ENCODE results near the gene SMIM9.

SMIM9 gene

DNA sequence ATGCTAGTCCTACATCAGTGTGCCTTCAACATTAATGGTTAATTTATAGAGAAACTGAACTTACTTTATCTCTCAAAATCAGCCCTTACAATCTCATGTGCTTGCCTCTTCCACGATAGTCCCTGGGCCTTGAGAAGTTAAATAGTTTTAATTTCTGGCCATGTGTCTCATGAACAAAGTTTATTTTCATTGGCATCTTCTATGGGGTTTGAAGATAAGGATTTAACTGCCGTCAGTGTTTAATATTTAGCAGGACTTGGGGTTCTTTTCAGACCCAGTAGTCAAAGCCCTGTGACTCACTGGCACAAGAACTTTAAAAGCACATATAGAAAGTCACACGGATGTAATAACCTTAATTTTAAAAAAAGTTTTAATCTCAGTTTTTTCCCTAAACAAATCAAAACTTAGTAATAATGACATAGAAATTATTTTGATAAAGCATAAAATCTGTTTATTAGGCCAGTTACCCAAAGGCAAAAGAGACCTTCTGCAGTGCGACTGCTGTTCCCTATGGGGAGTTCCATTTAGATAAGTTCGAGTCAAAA, 19.1 kb downstream of the SMIM9 start:
- no peak for DNase-seq (ENCODE audit: low spot score)

DNA sequence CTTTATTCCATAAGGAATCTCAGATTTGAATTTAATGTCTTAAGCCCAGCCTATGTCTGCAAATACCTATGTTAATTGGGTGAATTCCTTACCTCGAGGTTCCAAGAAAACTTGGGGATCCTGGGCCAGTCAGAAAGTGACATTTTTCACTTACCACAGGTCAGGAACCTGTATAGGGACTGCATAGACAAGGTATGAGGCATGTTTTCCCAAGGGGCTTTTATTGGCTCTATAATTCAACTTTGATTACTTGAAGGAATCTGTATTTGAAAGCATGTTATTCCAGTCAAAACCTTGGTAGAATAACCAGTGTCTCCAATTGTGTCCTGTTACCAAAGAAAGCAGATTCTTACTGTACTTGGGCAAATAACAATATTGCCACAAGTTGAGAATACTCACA, 20.7 kb downstream of the SMIM9 start:
- DNase-seq (ENCODE audit: low spot score): no peak

DNA sequence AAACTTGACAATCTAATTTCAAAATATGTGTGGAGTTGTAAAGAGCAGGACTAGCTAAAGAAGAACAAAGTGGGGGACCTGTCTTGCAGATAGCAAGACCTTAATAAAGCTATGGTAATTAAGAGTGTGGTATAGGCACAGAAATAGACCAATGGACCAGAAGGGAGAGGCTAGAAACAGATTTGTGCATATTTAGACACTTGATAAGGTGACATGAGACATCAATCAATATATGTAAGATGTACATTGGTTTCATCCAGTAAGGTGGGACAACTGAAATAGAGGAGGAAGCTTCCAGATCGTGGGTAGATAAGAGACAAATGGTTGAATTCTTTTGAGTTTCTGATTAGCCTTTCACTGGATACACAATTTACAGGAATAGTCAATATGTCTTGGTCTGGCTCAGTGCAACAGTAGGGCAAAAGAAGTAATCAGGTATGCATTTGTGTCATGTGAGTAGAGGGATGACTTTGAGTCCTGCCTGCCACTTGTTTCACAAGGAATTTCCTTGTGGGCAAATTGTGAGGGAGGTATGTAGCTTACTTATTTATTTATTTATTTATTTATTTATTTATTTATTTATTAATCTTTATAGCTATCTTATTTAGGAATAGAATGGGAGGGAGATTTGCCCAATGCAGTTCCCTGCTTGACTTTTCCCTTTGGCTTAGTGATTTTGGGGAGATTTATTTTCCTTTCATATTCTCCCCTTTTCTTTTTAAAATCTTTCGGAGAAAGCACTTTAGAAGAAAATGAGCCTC, 21.9 kb downstream of the SMIM9 start:
- DNase-seq (ENCODE audit: low spot score): no peak

GRCh38 chrX:154809939-154810665, 24.4 kb downstream of the SMIM9 start:
- no peak for DNase-seq (ENCODE audit: low spot score)

DNA sequence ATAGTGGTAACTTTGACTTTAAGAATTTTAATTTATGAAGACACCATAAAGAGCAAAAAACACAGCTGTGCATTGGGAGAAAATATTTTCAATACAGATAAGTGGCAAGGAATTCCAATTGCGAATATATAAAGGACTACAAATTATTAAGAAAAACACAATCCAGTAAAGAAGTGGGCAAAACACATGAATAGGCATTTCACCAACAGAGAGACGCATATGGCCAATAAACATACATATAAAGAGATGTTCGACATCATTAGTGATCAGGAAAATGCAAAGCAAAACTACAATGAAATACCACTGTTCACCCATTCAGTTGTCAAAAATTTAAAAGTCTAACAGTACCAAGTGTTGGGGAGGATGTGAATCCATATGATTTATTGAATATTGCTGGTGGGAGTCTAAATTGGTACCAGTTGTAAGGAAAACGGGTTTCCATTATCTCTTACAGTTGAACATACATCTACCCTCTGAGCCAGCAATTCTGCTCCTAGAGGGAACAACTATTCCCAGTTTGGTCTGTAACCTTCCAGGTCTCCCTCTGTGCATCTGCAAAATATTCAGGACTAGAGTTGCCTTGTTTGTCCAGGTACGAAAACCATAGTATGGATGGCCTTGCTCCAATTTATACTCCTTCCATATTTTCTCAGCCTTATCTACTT, 27.5 kb downstream of the SMIM9 start:
- DNase-seq (ENCODE audit: low spot score): no peak

- no peak for DNase-seq (ENCODE audit: low spot score)
These were observed 28.8 kb downstream of the SMIM9 start for GRCh38 chrX:154805696-154806091.

GRCh38 chrX:154804957-154805695, 29.3 kb downstream of the SMIM9 start, which contains the start of gene MPP1:
Gene MPP1 (minus strand): TSS chrX:154805485. CDS start chrX:154805373, 112 bp downstream.
- DNase-seq (ENCODE audit: low spot score): peak; percentile 71

DNA sequence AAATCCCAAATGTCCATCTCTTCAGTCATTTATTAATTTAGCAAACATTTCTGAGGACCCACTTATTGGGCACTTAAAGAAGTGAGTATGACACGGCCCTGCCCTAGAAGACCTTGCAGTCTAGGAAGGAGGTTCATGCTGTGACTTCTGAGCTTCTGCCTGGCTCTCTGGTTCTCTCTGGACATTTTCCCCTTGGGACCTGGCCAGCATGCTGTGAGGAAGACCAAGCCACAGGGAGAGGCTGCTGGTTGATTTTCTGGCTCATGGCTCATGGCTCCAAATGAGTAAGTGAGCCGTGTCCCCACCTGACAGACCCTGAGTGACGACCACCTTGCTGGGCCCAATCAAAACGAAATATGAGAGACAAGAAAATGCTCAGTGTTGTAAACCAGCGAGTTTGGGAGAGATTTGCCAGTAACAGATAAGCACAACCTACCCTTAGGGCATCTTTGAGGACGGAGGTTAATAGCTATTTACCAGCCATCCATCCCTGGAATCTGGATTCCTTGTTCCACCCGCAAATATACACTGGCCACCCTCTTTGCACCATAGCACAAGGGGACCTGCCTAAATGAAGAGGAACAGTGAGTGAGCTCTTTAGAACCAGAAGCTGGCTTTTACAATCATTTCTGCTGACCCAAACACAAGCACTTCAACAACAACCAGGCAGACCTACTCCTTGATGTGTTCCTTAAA, 30.1 kb downstream of the SMIM9 start:
- peak; percentile 1 for DNase-seq (ENCODE audit: low spot score)

- DNase-seq (ENCODE audit: low spot score): no peak
These were observed 31.5 kb downstream of the SMIM9 start for GRCh38 chrX:154802947-154803346.

DNA sequence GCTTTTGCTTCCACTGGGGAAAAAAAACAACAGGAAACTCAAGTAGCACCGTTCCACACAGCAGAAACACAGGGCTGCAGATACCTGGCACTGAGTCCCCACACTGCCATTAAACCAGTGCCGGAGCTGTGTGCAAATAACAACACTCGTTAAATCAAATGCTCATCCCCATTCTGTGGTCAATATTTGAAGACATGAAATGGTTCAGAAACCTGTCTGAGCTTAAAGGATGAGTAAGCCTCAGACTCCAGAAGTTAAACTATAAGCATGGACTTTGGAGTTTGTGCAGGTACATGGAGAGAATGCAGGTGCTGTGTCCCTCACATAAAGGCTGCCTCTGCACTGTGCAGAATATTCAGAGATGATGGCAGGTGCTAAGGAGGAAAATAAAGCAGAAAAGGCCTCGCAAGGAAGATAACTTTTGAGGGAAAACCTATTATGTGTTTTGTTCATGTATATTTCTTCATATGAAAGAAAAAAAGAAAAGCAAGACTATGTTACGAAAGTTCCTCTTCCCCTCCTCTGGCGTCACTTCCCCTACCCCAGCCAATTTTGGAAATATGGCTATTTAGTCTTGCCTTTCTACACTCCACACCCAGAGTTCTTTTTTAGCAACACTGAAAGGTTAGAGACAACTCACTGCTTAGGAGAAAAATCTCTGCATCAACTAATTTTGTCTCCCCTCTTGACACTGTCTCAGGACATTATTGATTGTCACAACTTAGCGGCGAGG, 33.8 kb downstream of the SMIM9 start:
- DNase-seq (ENCODE audit: low spot score): no peak

DNA sequence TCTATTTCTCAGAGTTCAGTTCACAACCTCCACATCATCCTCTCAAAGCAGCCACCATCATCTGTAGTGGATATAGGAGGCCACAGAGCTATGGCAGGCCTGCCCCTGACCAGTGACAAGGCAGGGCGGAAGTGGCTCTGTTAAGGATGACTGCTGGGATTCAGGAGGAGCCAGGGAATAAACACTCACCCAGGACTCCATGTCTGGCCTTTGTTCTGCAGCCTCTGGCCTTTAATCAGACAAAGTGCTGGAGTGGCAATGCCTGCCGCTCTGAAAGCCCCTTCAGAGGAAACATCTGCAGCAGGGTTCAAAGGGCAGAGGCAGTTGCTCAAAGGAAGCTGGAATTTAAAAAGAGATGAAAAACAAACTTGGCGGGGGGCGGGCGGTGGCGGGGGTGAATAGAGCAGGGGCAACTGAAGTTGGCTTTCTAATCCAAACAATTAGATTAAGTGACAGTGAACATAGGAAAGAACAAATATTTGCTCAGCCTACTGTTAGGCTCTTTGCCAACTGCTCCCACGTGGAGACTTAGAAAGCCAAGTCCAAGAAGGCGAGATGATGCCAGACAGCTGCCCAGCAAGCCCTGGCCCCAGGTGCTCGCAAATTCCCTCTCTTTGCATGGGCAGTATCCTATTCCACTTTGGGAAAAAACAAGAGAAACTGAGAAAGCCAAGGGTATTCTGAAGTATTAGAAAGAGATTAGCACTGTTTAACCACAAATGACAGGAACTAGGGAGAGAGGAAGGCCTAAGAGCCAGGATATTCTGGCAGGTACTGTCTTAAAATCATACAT, 34.7 kb downstream of the SMIM9 start:
- DNase-seq (ENCODE audit: low spot score): no peak

DNA sequence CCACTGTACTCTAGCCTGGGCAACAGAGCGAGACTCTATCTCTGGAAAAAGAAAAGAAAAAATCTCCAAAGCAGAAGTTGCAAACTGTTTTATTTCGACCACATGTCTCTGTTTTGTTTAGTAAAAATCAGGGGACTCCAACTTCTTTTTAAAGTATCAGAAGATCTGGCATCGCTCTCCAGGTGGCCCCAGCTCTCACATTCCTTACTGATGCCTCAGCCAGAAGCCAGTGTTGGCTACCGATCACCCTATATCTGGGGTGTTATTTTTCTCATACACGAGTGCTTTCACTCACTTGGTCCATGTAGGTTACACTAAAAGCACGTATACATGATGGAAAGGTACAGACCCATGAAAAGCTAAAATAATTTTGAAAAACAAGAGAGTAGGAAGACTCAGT, 37.5 kb downstream of the SMIM9 start:
- no peak for DNase-seq (ENCODE audit: low spot score)

GRCh38 chrX:154795016-154795415, 39.4 kb downstream of the SMIM9 start:
- DNase-seq (ENCODE audit: low spot score): no peak

GRCh38 chrX:154793084-154793795, 41.2 kb downstream of the SMIM9 start:
- DNase-seq (ENCODE audit: low spot score): no peak

DNA sequence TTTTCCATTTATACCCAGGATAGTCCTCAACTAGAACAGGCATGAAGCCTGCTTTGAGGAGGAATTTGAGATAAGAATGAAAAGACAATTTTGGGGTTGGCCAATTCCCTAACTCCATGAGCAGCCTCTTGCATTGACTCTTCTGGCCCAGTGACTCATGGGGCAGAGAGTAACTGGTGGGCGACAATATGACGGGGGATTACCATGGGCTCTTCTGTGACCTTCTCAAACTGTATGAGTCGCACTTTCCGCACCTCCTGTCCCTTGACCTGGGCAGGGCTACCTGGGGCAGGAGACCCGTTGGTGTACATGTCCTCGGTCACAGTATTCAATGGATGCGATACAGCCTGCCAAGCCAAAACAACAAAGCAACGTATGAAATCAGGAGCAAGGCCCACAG, 42.5 kb downstream of the SMIM9 start:
- no peak for DNase-seq (ENCODE audit: low spot score)

DNA sequence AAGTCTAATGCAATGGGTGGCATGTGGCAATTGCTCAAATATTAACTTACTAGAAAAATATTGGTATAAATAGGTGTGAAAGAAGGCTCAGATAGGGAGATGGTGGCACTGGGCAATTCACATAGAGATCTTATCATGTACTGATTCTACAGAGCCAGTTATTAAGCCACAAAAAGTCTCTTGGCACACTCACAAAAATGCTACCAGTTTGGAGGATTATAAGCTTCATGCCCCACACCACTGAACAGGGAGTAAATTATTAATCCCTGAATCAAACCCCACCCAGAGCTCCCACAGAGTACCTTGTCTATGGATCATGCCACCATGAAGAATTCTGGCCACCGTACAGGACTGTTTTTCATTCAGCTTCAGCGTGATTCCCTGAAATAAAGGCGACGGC, 43.0 kb downstream of the SMIM9 start:
- DNase-seq (ENCODE audit: low spot score): no peak

DNA sequence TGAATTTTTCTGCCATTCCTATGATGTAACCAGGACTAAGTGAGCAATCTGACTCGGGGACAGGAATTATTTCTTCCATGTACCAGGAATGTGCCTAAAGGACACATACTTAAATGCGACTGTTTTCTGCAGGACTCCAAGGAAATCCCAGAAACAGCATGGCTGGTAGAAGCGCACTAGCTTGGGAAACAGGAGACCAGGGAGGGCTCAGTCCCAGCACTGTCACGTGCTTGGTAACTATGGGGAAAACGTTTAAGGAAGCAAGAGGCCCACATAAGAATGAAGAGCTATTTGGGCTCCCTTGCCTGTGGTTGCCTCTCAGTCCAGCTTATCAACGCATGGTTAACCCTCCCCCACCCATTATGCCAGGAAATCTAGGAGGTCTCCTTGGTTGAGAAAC, 48.7 kb downstream of the SMIM9 start:
- DNase-seq (ENCODE audit: low spot score): no peak

DNA sequence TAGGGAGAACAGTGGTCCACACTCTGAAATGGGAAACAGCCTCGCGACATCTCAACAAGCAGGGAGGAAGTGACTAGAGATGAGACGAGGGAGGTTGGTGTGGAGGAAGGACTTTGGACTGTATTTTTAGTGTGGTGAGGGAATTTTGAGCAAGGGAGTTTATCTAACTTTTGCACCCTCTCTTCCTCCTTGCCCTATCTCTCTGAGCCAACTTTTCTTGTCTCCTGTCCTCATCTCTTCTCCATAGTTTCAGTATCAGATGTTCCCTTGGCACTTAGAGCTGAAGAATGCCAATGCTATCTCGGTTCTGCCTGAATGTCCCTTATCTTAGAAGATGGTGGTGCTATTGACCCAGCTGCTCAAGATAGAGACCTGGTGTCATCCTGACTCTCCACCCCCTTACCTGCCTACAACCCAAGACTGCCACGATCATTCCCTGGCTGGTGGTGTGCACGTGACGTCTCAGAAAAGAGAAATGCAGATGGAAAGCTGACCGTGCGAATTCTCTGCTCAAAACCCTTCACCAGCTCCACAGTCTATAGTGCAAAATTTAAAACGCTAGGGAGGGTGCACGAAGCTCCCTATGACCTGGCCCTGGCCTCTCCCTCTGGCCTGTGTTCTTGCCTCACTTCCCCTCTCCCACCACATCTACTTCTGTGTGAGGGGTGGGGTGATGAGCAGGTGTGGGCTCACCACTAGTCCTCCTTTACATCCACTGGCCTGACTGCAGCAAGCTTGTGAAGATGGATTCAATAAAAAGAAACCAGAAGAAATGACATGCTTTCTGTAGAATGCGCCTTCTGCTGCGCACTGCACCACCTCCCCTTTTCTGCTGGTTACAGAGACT, 50.1 kb downstream of the SMIM9 start:
- DNase-seq (ENCODE audit: low spot score): no peak

Measured in cerebellar cortex (tissue), 1 donor.